CD4-positive, alpha-beta T cell (primary cell): ENCODE data around the gene RAX. TPM values are rescaled to one million over a fixed set of nuclear protein-coding genes. Genes with fewer than 3 reads are reported as not detected.
A peak's percentile ranks its signal among the peaks of the same experiment; 100 is the strongest.
"Not testable (repeated sequence)": the region's sequence is repeated elsewhere in the genome, so short reads cannot be mapped to it uniquely, and the experiment has no call there.

ENCODE experiments used
- ATAC-seq: fragments of 200-7000 bp; cut with Tn5 transposase; one replicate; pipeline ENCODE4 v1.10.0; 2022; ENCODE audit warnings: mild to moderate bottlenecking; ENCODE audit not compliant: poor library complexity
- CTCF ChIA-PET: fragments of 350-600 bp; sonication (Branson Sonifier 250); formaldehyde crosslinking; loops from one replicate; lab custom pipeline; 2021; ENCODE audit warnings: antibody characterized with exemption, inconsistent platforms; lab: Charles Lee
- POLR2A ChIA-PET: fragments of 350-600 bp; sonication (Branson Sonifier 250); formaldehyde crosslinking; loops from one replicate; lab custom pipeline; 2021; ENCODE audit warnings: antibody characterized with exemption, inconsistent platforms; lab: Charles Lee
- DNase-seq, 14 experiments: peaks; one replicate each; pipeline ENCODE4 v3.0.0-alpha.2; 2013 to 2020; ENCODE audit warnings: mixed read lengths in 2 of 14
- H3K27ac ChIP-seq, 2 donors: one replicate each; pipeline versions ENCODE4 v1.5.1 to v1.7.0; 2013; ENCODE audit warnings: low read length in 2 of 2, low read depth in 1 of 2, mild to moderate bottlenecking in 1 of 2
- H3K27me3 ChIP-seq, 2 experiments: 1 replicate in 1 of 2; 2 replicates in 1 of 2; pipeline versions ENCODE4 v1.6.1 to v1.7.0; 2013; ENCODE audit warnings: low read length in 2 of 2, control low read depth in 1 of 2, mild to moderate bottlenecking in 1 of 2, moderate library complexity in 1 of 2; ENCODE audit not compliant: insufficient read depth in 2 of 2, control insufficient read depth in 1 of 2
- H3K36me3 ChIP-seq: one replicate; pipeline ENCODE4 v1.6.1; 2013; ENCODE audit warnings: low read length, control low read depth; ENCODE audit not compliant: insufficient read depth
- H3K4me1 ChIP-seq: one replicate; pipeline ENCODE4 v1.6.1; 2013; ENCODE audit warnings: low read length, control low read depth; ENCODE audit not compliant: insufficient read depth
- H3K4me3 ChIP-seq: one replicate; pipeline ENCODE4 v1.5.1; 2013; ENCODE audit warnings: mild to moderate bottlenecking, low read length, moderate library complexity
- H3K9me3 ChIP-seq, 2 experiments: 1 replicate in 1 of 2; 2 replicates in 1 of 2; pipeline versions ENCODE4 v1.6.1 to v1.7.0; 2013; ENCODE audit warnings: low read length in 2 of 2, mild to moderate bottlenecking in 2 of 2, control low read depth in 1 of 2, moderate library complexity in 1 of 2; ENCODE audit not compliant: control insufficient read depth in 1 of 2, insufficient read depth in 1 of 2
- H3K27ac Mint-ChIP-seq: one replicate; pipeline ENCODE4 v1.8.0; 2020; ENCODE audit warnings: mixed read lengths
- H3K27me3 Mint-ChIP-seq: one replicate; pipeline ENCODE4 v1.8.0; 2021; ENCODE audit warnings: mixed read lengths
- H3K36me3 Mint-ChIP-seq: one replicate; pipeline ENCODE4 v1.8.0; 2021; ENCODE audit warnings: low read depth, mixed read lengths
- H3K4me1 Mint-ChIP-seq: one replicate; pipeline ENCODE4 v1.8.0; 2021; ENCODE audit warnings: low read depth, mixed read lengths
- H3K4me3 Mint-ChIP-seq: one replicate; pipeline ENCODE4 v1.8.0; 2020; ENCODE audit warnings: mild to moderate bottlenecking, mixed read lengths
- H3K9me3 Mint-ChIP-seq: one replicate; pipeline ENCODE4 v1.8.0; 2020; ENCODE audit warnings: mixed read lengths
- intact Hi-C, 2 experiments: fragments of 100-400 bp; cut with DNase I in 1 of 2; cut with micrococcal nuclease in 1 of 2; formaldehyde crosslinking; loops; one replicate each; pipeline versions ENCODE4 v1.15.1 to v1.9.0; 2023 to 2025; cut with DNase I, micrococcal nuclease
- total RNA-seq, 174 experiments: library from RNA in 2 of 174; stranded (reverse) in 2 of 174; gene quantifications; one replicate each; pipeline ENCODE4 v1.2.3 and lab custom pipeline; 2021 to 2026
- TF ChIP-seq, protein P1 (sequence below): fragments of 200-600 bp; IDR thresholded peaks from one replicate; pipeline ENCODE4 v1.8.0; 2022; ENCODE audit warnings: antibody characterized with exemption, mild to moderate bottlenecking

Gene RAX
- total RNA-seq, 2 experiments from 2014 or later = not detected

DNA sequence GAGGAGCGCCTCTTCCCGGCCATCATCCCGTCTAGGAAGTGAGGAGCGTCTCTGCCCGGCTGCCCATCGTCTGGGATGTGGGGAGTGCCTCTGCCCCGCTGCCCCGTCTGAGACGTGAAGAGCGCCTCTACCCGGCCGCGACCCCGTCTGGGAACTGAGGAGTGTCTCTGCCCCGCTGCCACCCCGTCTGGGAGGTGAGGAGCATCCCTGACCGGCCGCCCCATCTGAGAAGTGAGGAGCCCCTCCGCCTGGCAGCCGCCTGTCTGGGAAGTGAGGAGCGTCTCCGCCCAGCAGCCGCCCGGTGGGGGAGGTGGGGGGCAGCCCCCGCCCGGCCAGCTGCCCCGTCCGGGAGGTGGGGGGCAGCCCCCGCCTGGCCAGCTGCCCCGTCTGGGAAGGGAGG, 17.8 kb downstream of the RAX start:
- H3K27ac ChIP-seq, H3K27ac Mint-ChIP-seq, H3K9me3 Mint-ChIP-seq, DNase-seq, ATAC-seq, H3K27me3 ChIP-seq, intact Hi-C loops, H3K4me3 ChIP-seq, H3K4me1 ChIP-seq, POLR2A ChIA-PET, CTCF ChIA-PET, H3K4me1 Mint-ChIP-seq, H3K36me3 Mint-ChIP-seq, H3K36me3 ChIP-seq, H3K4me3 Mint-ChIP-seq: not testable (repeated sequence)
- H3K27me3 Mint-ChIP-seq = peaks cover 53% of the 10 kb centered on the region
- peaks cover 0 to 16% of the 10 kb centered on the region in 2 experiments for H3K9me3 ChIP-seq

DNA sequence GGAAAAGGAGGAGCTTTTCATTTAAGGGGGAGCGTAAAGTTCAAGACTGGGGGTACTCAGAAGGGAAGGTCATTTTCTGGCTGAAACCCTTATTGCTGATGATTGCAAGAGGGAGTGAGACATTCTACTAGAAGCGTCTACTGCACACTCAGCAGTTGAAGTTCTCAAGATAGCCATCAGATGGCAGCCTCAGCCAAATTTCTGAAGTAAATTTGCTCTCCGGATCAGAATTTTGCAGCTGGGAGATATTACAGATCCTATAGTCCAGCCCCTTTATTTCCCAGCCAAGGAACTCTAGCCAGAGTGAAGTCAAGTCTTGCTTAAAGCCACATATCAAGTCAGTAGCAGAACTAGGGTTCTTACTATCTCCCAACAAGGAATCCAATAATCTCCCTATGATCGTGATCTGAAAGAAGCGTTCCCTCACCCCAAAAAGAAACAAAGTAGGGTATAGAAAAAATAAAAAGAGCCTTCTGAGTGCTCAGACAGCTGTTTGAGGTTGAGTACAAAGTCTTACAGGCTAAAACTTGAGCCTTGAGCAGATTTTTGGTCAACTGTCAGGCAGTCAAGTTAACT, 24.0 kb downstream of the RAX start:
- Histone ChIP-seq H3K27me3 (peaks cover 0 to 15% of the 10 kb centered on the region in 2 experiments), H3K4me3 (no peak overlapping the region), H3K9me3 (no peaks in the 10 kb centered on the region), H3K4me1 (no peaks in the 10 kb centered on the region), H3K36me3 (no peaks in the 10 kb centered on the region), H3K27ac (no peak overlapping the region)
- peak in 4 of 14 experiments; percentile 16 to 49 (median 36) for DNase-seq
- TF ChIP-seq, protein P1, sequence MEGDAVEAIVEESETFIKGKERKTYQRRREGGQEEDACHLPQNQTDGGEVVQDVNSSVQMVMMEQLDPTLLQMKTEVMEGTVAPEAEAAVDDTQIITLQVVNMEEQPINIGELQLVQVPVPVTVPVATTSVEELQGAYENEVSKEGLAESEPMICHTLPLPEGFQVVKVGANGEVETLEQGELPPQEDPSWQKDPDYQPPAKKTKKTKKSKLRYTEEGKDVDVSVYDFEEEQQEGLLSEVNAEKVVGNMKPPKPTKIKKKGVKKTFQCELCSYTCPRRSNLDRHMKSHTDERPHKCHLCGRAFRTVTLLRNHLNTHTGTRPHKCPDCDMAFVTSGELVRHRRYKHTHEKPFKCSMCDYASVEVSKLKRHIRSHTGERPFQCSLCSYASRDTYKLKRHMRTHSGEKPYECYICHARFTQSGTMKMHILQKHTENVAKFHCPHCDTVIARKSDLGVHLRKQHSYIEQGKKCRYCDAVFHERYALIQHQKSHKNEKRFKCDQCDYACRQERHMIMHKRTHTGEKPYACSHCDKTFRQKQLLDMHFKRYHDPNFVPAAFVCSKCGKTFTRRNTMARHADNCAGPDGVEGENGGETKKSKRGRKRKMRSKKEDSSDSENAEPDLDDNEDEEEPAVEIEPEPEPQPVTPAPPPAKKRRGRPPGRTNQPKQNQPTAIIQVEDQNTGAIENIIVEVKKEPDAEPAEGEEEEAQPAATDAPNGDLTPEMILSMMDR = peak; percentile 61
- H3K27ac Mint-ChIP-seq = no peak overlapping the region
- ChIA-PET CTCF (interaction anchor here (0.6 to 2.6 kb wide), 2 partner anchors 153 to 1338 kb away, joined by 3 to 12 read pairs; no protein-coding TSS in a partner anchor), POLR2A (no interaction called here)
- no peaks in the 10 kb centered on the region for H3K9me3 Mint-ChIP-seq
- intact Hi-C loops = loop anchor here (2.0 kb wide), 1 partner anchor 154 kb away; no protein-coding TSS in a partner anchor
- H3K4me3 Mint-ChIP-seq = no peak overlapping the region
- no peaks in the 10 kb centered on the region for H3K36me3 Mint-ChIP-seq
- H3K27me3 Mint-ChIP-seq = peaks cover 71% of the 10 kb centered on the region
- H3K4me1 Mint-ChIP-seq = no peaks in the 10 kb centered on the region
- ATAC-seq = no peak

DNA sequence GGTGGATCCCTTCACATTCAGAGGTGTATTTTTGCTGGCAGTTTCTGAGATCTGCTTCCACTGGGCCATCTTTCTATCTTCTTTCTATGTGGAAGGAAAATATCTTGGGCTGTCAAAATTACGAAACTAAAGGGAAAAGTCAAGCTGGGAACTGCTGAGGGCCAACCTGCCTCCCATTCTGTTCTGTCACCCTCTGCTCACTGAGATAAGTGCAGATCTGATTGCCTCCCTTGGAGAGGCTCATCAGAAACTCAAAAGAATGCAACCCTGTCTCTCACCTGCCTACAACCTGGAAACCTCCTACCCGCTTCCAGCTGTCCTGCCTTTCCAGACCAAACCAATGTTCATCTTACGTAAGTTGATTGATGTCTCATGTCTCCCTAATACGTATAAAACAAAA, 26.5 kb downstream of the RAX start:
- TF ChIP-seq, protein P1 = no peak
- no peak overlapping the region for H3K4me3 ChIP-seq
- no peaks in the 10 kb centered on the region for H3K4me1 ChIP-seq
- Mint-ChIP-seq H3K4me3 (no peak overlapping the region), H3K9me3 (no peaks in the 10 kb centered on the region), H3K4me1 (no peaks in the 10 kb centered on the region), H3K27me3 (peaks cover 65% of the 10 kb centered on the region), H3K27ac (no peak overlapping the region), H3K36me3 (no peaks in the 10 kb centered on the region)
- POLR2A ChIA-PET = no interaction called here
- H3K27ac ChIP-seq = no peak overlapping the region
- CTCF ChIA-PET = interaction anchor here (1.1 kb wide), 1 partner anchor 156 kb away, joined by 3 read pairs; no protein-coding TSS in a partner anchor
- H3K9me3 ChIP-seq = no peaks in the 10 kb centered on the region
- no peaks in the 10 kb centered on the region for H3K36me3 ChIP-seq
- peaks cover 0 to 15% of the 10 kb centered on the region in 2 experiments for H3K27me3 ChIP-seq
- DNase-seq = no peak
- intact Hi-C loops = no loop called here
- no peak for ATAC-seq

DNA sequence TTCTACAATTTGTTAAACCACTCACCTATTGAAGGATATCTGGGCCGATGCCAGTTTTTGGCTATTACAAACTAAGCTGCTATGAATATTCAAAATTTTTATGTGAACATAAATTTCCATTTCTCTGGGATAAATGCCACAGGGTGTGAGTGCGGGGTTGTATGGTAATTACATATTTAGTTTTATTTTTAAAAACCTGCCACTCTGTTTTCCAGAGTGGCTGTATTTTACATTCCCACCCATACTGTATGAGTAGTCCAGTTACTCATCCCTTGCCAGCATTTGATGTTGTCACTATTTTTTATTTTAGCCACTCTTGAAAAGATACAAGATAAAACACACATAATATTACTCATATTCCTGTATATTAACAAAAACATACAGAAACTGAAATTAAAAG, 30.3 kb downstream of the RAX start:
- H3K9me3 Mint-ChIP-seq = no peaks in the 10 kb centered on the region
- ATAC-seq (no peak), DNase-seq (no peak)
- no peak overlapping the region for H3K27ac Mint-ChIP-seq
- TF ChIP-seq, protein P1 = no peak
- no peak overlapping the region for H3K4me3 ChIP-seq
- H3K27ac ChIP-seq = no peak overlapping the region
- peaks cover 77% of the 10 kb centered on the region for H3K27me3 Mint-ChIP-seq
- peaks cover 0 to 17% of the 10 kb centered on the region in 2 experiments for H3K27me3 ChIP-seq
- intact Hi-C loops = no loop called here
- POLR2A ChIA-PET = no interaction called here
- H3K36me3 ChIP-seq = no peaks in the 10 kb centered on the region
- H3K9me3 ChIP-seq = peaks cover 0 to 4% of the 10 kb centered on the region in 2 experiments
- H3K4me1 Mint-ChIP-seq = no peaks in the 10 kb centered on the region
- H3K4me3 Mint-ChIP-seq = no peak overlapping the region
- CTCF ChIA-PET = no interaction called here
- no peaks in the 10 kb centered on the region for H3K36me3 Mint-ChIP-seq
- no peaks in the 10 kb centered on the region for H3K4me1 ChIP-seq
